Stimulated activated naive CD4-positive, alpha-beta T cell (primary cell): ENCODE results near the gene HOXC6.
A peak's percentile ranks its signal among the peaks of the same experiment; 100 is the strongest.

Source experiments
- DNase-seq, 6 experiments: peaks; one replicate each; lab custom pipeline; 2025; lab: John Stamatoyannopoulos, UW

The HOXC6 gene

GRCh38 chr12:53990311-53991076 is 37.7 kb upstream of the HOXC6 start:
- no peak for DNase-seq

GRCh38 chr12:53991077-53991460 is 37.2 kb upstream of the HOXC6 start:
- DNase-seq: no peak

DNA sequence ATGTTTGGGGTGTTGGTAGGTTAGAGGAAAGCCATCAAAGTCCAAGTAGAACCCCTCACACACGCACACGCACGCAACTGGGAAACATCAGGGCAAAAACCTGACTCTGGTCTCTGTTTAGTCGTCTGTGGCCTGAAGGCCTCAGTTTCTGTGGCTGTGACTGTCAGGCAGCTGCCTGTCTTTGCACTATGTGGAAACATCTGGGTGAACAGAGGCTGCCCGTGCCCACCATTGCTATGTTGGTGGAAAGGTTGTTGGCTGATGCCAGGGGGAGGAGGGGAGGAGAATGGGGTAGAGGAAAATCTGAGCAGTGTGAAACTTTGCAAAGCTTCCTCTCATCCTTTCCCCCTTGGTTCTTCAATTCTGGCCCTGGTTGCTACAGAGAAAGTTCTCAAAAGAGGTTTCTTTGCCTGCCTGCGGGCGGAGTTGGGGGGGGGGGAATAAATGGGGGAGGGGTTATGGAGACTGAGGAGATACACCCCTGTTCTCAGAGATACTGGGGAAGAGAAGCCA is 35.8 kb upstream of the HOXC6 start:
- DNase-seq: no peak

DNA sequence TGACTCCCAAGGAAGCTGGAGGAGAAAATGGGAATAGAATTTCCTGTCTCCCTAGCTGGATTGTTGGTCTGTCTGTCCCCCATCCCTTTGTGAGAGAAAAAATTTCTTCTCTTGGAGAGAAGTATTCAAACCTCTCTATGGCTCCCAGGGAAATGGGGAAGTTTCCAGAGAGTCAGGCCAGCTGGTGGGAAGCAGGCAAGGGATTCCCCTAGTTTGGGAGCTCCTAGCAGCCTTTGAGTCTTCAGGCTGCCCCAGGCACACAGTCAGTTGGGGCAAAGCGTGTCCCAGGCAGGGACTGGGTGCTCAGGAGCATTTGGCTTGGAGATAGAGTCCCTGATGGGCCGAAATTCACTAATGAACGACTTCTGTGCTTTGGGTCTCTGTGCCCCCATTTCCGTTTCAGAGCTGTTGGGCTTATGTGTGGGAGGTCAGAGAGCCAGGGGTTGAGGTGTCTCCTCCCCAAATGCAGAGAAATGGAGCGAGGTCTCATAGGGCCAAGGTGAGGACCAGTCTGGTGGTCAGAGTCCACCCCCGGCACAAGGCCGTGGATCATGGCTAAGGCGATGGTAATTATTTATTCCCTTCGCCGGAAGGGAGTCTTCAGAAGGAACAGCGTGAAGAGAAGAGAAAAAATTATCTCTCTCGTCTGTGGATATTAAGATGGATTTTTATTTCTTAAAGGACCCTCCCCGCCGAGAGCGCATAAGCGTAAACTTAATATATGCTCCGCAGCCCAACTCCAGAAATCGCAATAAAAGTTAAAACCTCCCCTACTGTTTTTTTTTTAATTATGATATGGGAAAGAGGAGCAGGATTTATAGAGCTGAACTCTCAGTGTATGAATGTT is 34.9 kb upstream of the HOXC6 start:
- no peak for DNase-seq

DNA sequence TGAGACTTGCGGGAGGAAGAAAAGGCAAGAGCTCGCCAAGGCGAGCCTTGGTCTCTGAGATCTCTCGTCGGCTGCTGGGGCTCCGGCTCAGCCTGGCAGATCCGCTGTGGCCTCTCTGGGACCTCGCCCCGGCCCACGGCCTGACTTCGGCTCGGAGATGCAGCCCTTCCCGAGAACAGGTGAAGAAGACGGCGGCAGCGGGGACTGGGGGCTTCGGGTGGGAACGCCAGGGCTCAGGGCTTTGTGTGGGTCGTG is 34.3 kb upstream of the HOXC6 start:
- no peak for DNase-seq

DNA sequence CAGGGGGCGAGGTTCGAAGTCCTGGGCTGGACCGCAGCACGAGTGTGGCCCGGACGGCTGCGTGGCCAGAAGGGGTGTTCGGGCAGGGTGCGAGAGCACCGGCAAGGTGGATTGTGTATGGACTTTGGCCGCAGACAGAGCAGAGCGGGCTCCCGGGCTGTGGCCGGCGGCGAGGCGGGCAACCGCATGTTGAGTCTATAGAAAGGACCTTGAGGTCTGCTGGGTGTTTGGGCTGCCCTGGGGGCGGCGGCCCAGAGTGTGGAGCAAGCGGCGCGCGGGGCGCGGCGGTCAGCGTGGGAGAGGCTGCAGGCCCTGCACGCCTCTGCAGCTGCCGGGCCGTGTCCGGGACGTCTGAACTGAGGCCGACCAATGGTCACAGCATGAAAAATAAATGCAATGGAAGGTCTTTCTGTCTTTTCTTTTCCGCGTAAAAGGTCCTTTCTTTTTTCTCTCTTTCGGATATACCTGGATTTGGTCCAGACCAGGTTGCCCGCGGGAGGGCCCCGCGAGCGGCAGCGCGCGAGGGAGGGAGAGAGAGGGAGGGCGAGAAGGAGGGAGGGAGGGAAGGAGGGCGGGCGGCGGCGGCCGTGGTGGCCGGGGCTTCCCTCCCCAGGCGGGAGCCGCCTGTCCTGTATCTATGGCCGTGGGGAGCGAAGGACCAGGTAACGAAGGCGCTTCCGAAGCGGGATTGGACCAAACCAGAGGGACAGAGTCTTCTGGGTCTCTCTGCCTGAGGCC is 33.8 kb upstream of the HOXC6 start:
- DNase-seq: no peak

DNA sequence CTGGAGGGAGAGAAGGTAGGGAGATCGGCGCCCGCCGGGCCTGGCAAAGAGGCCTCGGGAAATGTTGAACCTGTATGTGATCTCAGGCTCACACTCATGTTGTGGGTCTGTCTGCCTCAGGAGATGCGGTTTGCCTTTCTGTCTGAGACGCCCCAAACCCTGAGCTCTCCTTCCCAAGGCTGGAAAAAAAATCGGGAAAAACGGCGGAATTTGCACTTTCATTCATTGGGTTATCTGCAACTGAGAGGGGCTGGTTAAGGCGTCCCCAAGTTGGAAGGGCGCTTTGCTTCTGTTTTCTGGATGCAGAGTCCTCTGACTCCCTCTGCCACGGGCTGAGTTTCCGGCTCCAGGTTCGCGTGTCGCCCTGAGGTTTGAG is 33.2 kb upstream of the HOXC6 start:
- DNase-seq: peak in 1 of 6 experiments; percentile 53

GRCh38 chr12:53995378-53996239 is 32.6 kb upstream of the HOXC6 start:
- peak in 2 of 6 experiments; percentile 53 to 59 for DNase-seq

DNA sequence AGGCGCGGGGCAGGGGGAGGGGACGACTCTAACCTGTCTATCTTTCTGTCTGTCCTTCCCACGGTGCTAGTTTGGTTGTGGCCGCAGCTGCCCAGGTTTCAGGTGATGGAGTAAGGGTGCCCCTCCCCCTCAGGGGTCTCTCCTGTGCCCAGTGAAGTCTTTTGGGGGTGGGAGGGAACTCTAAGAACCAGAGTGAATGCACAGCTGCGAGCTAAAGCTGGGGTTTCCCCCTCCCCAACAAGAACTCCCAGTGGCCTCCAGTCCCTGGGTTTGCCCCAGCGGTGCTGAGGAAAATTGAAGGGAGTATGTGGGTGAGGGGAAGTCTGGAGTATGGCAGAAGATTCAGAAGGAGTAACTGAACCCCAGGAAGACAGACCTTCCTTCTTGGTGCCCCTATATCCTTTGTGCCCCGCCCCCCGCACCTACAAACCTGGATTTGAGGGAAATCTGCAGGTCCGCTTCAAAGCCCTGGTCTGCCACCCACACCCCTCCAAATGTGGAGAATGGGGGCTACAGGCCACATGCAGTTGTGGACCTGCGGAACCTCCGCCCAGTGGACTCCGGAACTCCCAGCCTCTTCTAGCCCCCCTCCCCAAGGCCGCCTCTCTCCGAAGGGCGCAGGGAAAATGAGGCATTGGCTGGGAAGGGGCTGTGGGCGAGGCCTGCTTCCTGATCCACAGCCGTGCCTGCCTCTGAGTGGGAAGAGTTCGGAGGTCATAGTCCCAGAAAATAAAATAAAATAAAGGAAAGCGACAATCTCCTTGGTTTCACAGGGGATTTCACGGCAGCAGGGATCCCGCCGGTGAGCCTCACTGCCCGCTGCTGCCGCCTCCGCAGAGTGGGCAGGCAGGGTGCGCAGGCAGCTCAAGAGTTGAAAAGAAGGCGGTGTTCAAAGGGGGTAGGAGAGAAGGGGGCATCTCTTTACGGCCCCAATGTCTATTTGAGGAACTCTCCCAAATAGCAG is 31.7 kb upstream of the HOXC6 start:
- no peak for DNase-seq

- peak in 1 of 6 experiments; percentile 22 for DNase-seq
Measured at GRCh38 chr12:53997204-53998109, 30.8 kb upstream of the HOXC6 start.

DNA sequence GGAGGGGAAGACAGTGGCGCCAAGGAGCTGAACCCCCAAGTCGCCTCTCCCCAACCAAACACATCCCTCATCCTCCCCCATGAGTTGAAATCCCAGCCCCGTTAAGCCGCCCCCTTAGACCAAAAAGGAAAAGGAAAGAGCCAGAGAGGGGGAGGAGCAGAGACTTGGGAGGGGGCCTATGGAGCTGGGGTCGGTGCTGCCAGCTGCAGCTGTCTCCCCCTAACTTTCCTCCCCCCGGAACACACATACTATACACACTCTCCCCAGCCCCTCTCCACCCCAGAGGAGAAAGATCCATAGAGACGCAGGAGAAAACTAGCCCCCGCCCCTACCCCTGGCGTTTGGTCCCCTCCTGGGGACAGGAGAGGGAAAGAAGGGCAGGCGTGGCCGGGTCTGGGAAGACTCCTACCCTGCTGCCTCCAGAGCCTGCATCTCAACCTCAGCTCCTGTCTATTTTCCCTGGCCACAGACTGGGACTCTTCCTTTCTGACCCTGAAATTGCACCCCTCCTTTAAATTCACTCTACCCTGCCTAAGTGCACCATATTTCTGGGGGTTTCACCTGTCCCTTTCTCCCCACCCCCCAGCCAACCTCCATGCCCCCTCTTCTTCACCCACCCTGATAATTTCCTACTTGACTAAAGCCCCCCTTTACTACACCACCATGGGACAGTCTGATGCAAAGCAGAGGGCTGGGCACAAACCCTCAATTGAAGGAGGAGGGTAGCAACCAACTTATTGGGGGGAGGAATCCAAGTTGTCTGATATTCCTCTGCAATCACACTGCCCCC is 29.9 kb upstream of the HOXC6 start:
- no peak for DNase-seq

- DNase-seq: no peak
Measured at GRCh38 chr12:53998900-53999236, 29.4 kb upstream of the HOXC6 start.

GRCh38 chr12:53999559-54000115 is 28.6 kb upstream of the HOXC6 start:
- DNase-seq: peak in 2 of 6 experiments; percentile 23 to 50

- DNase-seq: peak in 1 of 6 experiments; percentile 25
Measured at GRCh38 chr12:54000116-54001114, 27.8 kb upstream of the HOXC6 start, which contains the start of gene HOXC9. Gene HOXC9 (plus strand): TSS chr12:54000161. CDS start chr12:54000189, 28 bp downstream.

GRCh38 chr12:54001283-54002187 is 26.7 kb upstream of the HOXC6 start:
- no peak for DNase-seq
